Spinal cord (tissue), 10 donors: ENCODE data around the gene FBXO36. TPM values are rescaled to one million over a fixed set of nuclear protein-coding genes. Genes with fewer than 3 reads are reported as not detected.
"Not testable (repeated sequence)": the region's sequence is repeated elsewhere in the genome, so short reads cannot be mapped to it uniquely, and the experiment has no call there.

Source experiments
- DNase-seq, 6 donors: peaks; one replicate each; pipeline versions ENCODE4 v3.0.0 to v3.0.0-alpha.2; 2013 to 2015; ENCODE audit warnings: low spot score in 6 of 6, low read depth in 4 of 6
- H3K27ac ChIP-seq: one replicate; pipeline ENCODE4 v1.5.1; 2013; ENCODE audit warnings: low read depth, low read length, control low read depth
- H3K27me3 ChIP-seq: one replicate; pipeline ENCODE4 v1.6.1; 2013; ENCODE audit warnings: low read length; ENCODE audit not compliant: control insufficient read depth, insufficient read depth
- H3K36me3 ChIP-seq: one replicate; pipeline ENCODE4 v1.6.1; 2013; ENCODE audit warnings: low read length; ENCODE audit not compliant: control insufficient read depth, insufficient read depth
- H3K4me1 ChIP-seq: one replicate; pipeline ENCODE4 v1.6.1; 2013; ENCODE audit warnings: low read length; ENCODE audit not compliant: control insufficient read depth, insufficient read depth
- H3K4me3 ChIP-seq: one replicate; pipeline ENCODE4 v1.5.1; 2013; ENCODE audit warnings: low read depth, low read length, control low read depth
- H3K9me3 ChIP-seq: one replicate; pipeline ENCODE4 v1.6.1; 2013; ENCODE audit warnings: low read length; ENCODE audit not compliant: control insufficient read depth, insufficient read depth
- WGBS: methylation state at CpG from one replicate; pipeline ENCODE4 v1.1.5; 2013; ENCODE audit warnings: missing lambda C conversion rate; ENCODE audit not compliant: insufficient coverage; 5-methylcytosine and 5-hydroxymethylcytosine counted together
- polyA plus RNA-seq, 2 donors: library from polyadenylated mRNA; unstranded; fragments of 120-200 nt; gene quantifications; one replicate each; pipeline ENCODE4 v1.2.1, GENCODE V29; 2013; ENCODE audit not compliant: insufficient read length in 2 of 2
- total RNA-seq, 2 donors: library from RNA; depleted of rRNA in 1 of 2; stranded (reverse); fragments of 120-200 nt in 1 of 2; fragments of >200 nt in 1 of 2; gene quantifications; one replicate each; pipeline versions ENCODE4 v1.2.3 to v1.2.4, GENCODE V29; 2013 to 2014
- donor health status: healthy.

Gene FBXO36
- total and polyA plus RNA-seq, 4 donors: 6.8 to 10.6 (median 9.3) TPM

- Histone ChIP-seq H3K4me3 (no peak overlapping the region), H3K9me3 (no peaks in the 10 kb centered on the region), H3K27ac (no peak overlapping the region), H3K27me3 (no peaks in the 10 kb centered on the region), H3K4me1 (no peaks in the 10 kb centered on the region), H3K36me3 (no peaks in the 10 kb centered on the region)
- WGBS: no CpG with 5 or more reads among the region's 1 CpG
- no peak for DNase-seq
These were observed 34.9 kb upstream of the FBXO36 start for GRCh38 chr2:229887441-229887840.

- H3K27ac ChIP-seq: no peak overlapping the region
- no peak overlapping the region for H3K4me3 ChIP-seq
- no peaks in the 10 kb centered on the region for H3K36me3 ChIP-seq
- no peak for DNase-seq
- no peaks in the 10 kb centered on the region for H3K4me1 ChIP-seq
- WGBS: no CpG with 5 or more reads among the region's 1 CpG
- no peaks in the 10 kb centered on the region for H3K9me3 ChIP-seq
- no peaks in the 10 kb centered on the region for H3K27me3 ChIP-seq
These were observed 34.3 kb upstream of the FBXO36 start for GRCh38 chr2:229888031-229888430.

- Histone ChIP-seq H3K9me3 (no peaks in the 10 kb centered on the region), H3K4me3 (no peak overlapping the region), H3K36me3 (no peaks in the 10 kb centered on the region), H3K4me1 (no peaks in the 10 kb centered on the region), H3K27ac (no peak overlapping the region), H3K27me3 (no peaks in the 10 kb centered on the region)
- no peak for DNase-seq
- 92% methylated on average over 1 of the region's 2 CpGs for WGBS
These were observed 33.3 kb upstream of the FBXO36 start for GRCh38 chr2:229889023-229889422.

DNA sequence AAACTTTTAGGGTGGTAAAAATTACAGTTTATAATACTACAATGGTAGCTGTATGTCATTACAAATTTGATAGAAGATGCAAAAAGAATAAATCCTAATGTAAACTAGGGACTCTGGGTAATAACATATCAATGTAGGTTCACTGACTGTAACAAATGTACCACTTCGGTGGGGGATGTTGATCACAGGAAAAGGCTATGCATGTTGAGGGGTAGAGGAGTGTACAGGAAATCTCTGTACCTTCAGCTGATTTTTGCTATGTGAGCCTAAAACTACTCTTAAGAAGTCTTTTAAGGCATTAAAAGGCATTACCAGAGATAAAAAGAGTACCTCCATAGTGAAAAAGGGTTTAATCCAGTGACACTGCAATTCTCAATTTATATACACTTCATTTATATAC is 25.4 kb upstream of the FBXO36 start:
- no peak overlapping the region for H3K27ac ChIP-seq
- no peak for DNase-seq
- H3K27me3 ChIP-seq: no peaks in the 10 kb centered on the region
- no peak overlapping the region for H3K4me3 ChIP-seq
- H3K4me1 ChIP-seq: no peaks in the 10 kb centered on the region
- no CpG with 5 or more reads among the region's 1 CpG for WGBS
- H3K36me3 ChIP-seq: peaks cover 3% of the 10 kb centered on the region
- no peaks in the 10 kb centered on the region for H3K9me3 ChIP-seq

DNA sequence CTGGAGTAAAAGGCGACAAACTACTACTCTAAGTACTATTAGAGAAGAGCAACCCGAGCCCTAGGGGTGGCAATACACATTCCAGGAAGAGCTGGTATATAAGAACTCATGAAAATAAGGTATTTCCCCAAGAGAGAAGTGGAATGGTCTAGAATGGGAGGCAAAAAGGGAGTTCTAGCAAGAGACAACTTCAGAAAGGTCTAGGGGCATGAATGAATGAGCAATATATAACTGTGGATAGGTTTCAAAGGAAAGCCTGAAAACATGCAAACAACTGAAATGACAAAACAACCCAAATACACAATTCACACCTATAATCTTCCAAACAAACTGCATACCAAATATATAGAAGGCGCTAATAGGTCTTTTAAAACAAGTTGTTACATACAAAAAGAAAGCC is 22.7 kb upstream of the FBXO36 start:
- DNase-seq: no peak
- H3K36me3 ChIP-seq: peaks cover 3% of the 10 kb centered on the region
- no peak overlapping the region for H3K4me3 ChIP-seq
- no peaks in the 10 kb centered on the region for H3K27me3 ChIP-seq
- no peaks in the 10 kb centered on the region for H3K4me1 ChIP-seq
- H3K27ac ChIP-seq: no peak overlapping the region
- WGBS: no CpG with 5 or more reads among the region's 3 CpGs
- no peaks in the 10 kb centered on the region for H3K9me3 ChIP-seq

- WGBS: no CpG with 5 or more reads among the region's 3 CpGs
- Histone ChIP-seq H3K27me3 (no peaks in the 10 kb centered on the region), H3K36me3 (peaks cover 3% of the 10 kb centered on the region), H3K9me3 (no peaks in the 10 kb centered on the region), H3K4me1 (no peaks in the 10 kb centered on the region), H3K27ac (no peak overlapping the region), H3K4me3 (no peak overlapping the region)
- no peak for DNase-seq
These were observed 22.3 kb upstream of the FBXO36 start for GRCh38 chr2:229900012-229900411.

DNA sequence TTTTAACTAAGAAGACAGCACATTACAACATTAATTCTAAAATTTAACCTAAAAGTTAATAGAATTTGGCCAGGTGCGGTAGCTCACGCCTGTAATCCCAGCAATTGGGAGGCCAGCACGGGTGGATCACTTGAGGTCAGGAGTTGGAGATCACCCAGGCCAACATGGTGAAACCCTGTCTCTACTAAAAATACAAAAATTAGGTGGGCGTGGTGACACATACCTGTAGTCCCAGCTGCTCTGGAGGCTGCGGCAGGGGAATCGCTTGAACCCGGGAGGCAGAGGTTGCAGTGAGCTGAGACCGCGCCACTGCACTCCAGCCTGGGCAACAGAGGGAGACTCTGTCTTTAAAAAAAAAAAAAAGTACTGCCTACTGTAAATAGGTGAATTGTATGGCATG is 21.8 kb upstream of the FBXO36 start:
- H3K36me3 ChIP-seq, DNase-seq, H3K27ac ChIP-seq, H3K4me3 ChIP-seq, H3K9me3 ChIP-seq, H3K4me1 ChIP-seq, H3K27me3 ChIP-seq: not testable (repeated sequence)
- 100% methylated on average over 4 of the region's 9 CpGs for WGBS

GRCh38 chr2:229901819-229902218 is 20.5 kb upstream of the FBXO36 start:
- peaks cover 3% of the 10 kb centered on the region for H3K36me3 ChIP-seq
- H3K27ac ChIP-seq: no peak overlapping the region
- WGBS: 100% methylated on average over 1 of the region's 3 CpGs
- H3K4me3 ChIP-seq: no peak overlapping the region
- H3K27me3 ChIP-seq: no peaks in the 10 kb centered on the region
- peak in 1 of 6 donors; percentile 2 for DNase-seq
- H3K4me1 ChIP-seq: no peaks in the 10 kb centered on the region
- no peaks in the 10 kb centered on the region for H3K9me3 ChIP-seq

DNA sequence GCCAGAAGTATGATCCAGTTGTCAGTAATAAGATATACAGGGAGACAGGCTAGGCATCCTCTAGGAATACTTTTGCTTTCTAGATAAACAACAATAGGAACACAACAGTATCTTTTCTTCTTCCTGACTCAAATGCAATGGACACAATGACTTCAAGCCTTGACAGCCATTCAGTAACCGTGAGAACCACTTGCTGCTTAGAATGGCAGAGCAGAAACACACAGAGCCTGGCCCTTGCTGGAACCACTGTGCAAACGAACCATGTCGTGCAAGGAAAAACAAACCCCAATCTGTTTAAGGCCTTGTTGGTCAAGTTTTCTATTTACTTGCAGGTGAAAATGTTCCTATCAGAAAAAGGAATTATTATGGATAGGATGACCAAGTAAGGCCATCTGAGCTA is 19.3 kb upstream of the FBXO36 start:
- Histone ChIP-seq H3K27ac (no peak overlapping the region), H3K27me3 (no peaks in the 10 kb centered on the region), H3K4me3 (no peak overlapping the region), H3K36me3 (peaks cover 3% of the 10 kb centered on the region), H3K9me3 (no peaks in the 10 kb centered on the region), H3K4me1 (no peaks in the 10 kb centered on the region)
- no peak for DNase-seq
- whole genome bisulfite sequencing: 3% methylated on average over 3 of the region's 3 CpGs

DNA sequence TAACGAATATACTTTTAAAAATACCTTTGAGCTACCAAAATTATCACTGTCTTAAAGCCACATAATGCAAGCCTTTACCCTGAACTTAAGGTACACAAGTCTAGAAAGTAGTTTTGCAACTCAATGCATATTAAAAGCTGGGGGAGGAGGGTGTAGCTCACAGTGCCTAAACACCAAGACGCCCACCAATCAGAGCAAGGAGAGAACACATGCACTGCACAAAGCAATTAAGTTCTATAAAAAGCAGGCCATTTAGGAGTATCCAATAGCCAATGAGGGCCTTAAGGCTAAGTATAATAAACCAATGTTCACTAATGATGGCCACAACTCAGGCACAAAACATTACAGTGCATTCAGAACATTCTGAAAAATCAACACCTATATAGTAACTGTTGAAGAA is 16.7 kb upstream of the FBXO36 start:
- Histone ChIP-seq H3K4me3 (no peak overlapping the region), H3K9me3 (no peaks in the 10 kb centered on the region), H3K27me3 (no peaks in the 10 kb centered on the region), H3K27ac (no peak overlapping the region), H3K36me3 (peaks cover 11% of the 10 kb centered on the region), H3K4me1 (no peaks in the 10 kb centered on the region)
- DNase-seq: no peak
- no CpG with 5 or more reads among the region's 2 CpGs for WGBS
